ENCODE measurements around the gene HAUS2.

HAUS2 gene

GRCh38 chr15:42611532-42611931 lies 62.9 kb downstream of the HAUS2 start:
- DNase-seq: no peak

GRCh38 chr15:42612367-42612912 lies 63.8 kb downstream of the HAUS2 start:
- DNase-seq: no peak

GRCh38 chr15:42616107-42616506 lies 67.5 kb downstream of the HAUS2 start:
- DNase-seq: no peak
